ENCODE results near the gene ERICH4. TPM values are rescaled to one million over a fixed set of nuclear protein-coding genes. Genes with fewer than 3 reads are reported as not detected.
A peak's percentile ranks its signal among the peaks of the same experiment; 100 is the strongest.
"Not testable (repeated sequence)": the region's sequence is repeated elsewhere in the genome, so short reads cannot be mapped to it uniquely, and the experiment has no call there.

The ERICH4 gene
- total RNA-seq, 3 donors from 2014 or later = not detected

- no peak overlapping the region for H3K27ac ChIP-seq
- TF ChIP-seq POLR2A (IDR thresholded peaks at IDR 0.05) (no peak), POLR2AphosphoS5 (IDR thresholded peaks at IDR 0.05) (no peak)
- TF ChIP-seq, protein P1, sequence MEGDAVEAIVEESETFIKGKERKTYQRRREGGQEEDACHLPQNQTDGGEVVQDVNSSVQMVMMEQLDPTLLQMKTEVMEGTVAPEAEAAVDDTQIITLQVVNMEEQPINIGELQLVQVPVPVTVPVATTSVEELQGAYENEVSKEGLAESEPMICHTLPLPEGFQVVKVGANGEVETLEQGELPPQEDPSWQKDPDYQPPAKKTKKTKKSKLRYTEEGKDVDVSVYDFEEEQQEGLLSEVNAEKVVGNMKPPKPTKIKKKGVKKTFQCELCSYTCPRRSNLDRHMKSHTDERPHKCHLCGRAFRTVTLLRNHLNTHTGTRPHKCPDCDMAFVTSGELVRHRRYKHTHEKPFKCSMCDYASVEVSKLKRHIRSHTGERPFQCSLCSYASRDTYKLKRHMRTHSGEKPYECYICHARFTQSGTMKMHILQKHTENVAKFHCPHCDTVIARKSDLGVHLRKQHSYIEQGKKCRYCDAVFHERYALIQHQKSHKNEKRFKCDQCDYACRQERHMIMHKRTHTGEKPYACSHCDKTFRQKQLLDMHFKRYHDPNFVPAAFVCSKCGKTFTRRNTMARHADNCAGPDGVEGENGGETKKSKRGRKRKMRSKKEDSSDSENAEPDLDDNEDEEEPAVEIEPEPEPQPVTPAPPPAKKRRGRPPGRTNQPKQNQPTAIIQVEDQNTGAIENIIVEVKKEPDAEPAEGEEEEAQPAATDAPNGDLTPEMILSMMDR (IDR thresholded peaks at IDR 0.05) = no peak
- no peak for DNase-seq (ENCODE audit: low spot score in 2 of 2)
- H3K36me3 ChIP-seq = no peaks in the 10 kb centered on the region
- H3K27me3 ChIP-seq = peaks cover 0 to 11% of the 10 kb centered on the region in 2 donors
- no peak overlapping the region for H3K4me3 ChIP-seq
- H3K9me3 ChIP-seq = no peaks in the 10 kb centered on the region
- no peaks in the 10 kb centered on the region for H3K4me1 ChIP-seq
- intact Hi-C loops (cut with DNase I; ENCODE audit: low total_unique reads) = loop anchor here (10.0 kb wide), 1 partner anchor 95 kb away; no protein-coding TSS in a partner anchor
Observed at GRCh38 chr19:41449865-41450178, 6.9 kb downstream of the ERICH4 start.

DNA sequence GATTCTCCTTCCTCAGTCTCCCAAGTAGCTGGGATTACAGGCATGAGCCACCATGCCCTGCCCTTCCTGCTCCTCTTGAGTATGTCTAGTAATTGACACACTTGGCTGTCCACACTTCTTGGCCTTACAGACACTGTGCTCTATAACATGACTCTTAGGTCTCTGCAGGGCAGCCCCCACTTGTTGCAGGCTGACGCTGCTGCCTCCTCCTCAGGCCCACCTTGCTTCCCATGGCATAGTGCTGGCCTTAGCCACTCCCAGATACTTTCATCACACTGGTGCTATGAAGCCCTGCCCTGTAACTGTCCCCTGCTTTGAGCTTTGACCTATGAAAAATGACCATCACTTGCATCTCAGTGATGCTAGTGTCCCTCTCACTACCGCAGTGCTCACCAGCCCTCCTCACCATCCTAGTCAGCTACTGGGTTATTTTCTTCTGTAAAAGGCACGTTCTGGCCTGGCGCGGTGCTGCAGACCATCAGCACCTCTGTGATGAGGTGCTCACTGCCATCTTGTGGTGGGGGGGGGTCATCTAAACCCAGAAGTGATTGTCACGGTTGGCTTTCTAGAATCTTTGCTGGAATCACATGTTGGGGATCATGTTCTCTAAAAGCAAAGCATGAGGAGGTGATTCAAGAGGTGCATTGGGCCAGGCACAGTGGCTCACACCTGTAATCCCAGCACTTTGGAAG, 9.8 kb downstream of the ERICH4 start:
- peaks cover 10 to 12% of the 10 kb centered on the region in 2 donors for H3K4me1 ChIP-seq
- H3K27me3 ChIP-seq = no peaks in the 10 kb centered on the region
- DNase-seq (ENCODE audit: low spot score in 2 of 2) = no peak
- intact Hi-C loops (cut with DNase I; ENCODE audit: low total_unique reads) = no loop called here
- TF ChIP-seq POLR2A (IDR thresholded peaks at IDR 0.05) = no peak
- no peak overlapping the region for H3K4me3 ChIP-seq
- no peak overlapping the region for H3K27ac ChIP-seq
- H3K36me3 ChIP-seq = no peaks in the 10 kb centered on the region
- H3K9me3 ChIP-seq = no peaks in the 10 kb centered on the region

- intact Hi-C loops (cut with DNase I; ENCODE audit: low total_unique reads) = no loop called here
- Histone ChIP-seq H3K27me3 (no peaks in the 10 kb centered on the region), H3K4me3 (peak overlapping the region in 1 of 3 donors; percentile 30), H3K36me3 (no peaks in the 10 kb centered on the region), H3K4me1 (peaks cover 10 to 12% of the 10 kb centered on the region in 2 donors), H3K27ac (peak overlapping the region; percentile 85 to 91), H3K9me3 (no peaks in the 10 kb centered on the region)
- TF ChIP-seq POLR2AphosphoS5 (IDR thresholded peaks at IDR 0.05) = no peak
- TF ChIP-seq POLR2A (IDR thresholded peaks at IDR 0.05) = no peak
- TF ChIP-seq, protein P1 (IDR thresholded peaks at IDR 0.05) = no peak
- no peak for DNase-seq (ENCODE audit: low spot score in 2 of 2)
Observed at GRCh38 chr19:41455936-41456335, 13.0 kb downstream of the ERICH4 start.

- peak in 1 of 2 donors; percentile 39 for DNase-seq (ENCODE audit: low spot score in 2 of 2)
- peak in 1 of 3 donors; percentile 33 for TF ChIP-seq POLR2AphosphoS5 (IDR thresholded peaks at IDR 0.05)
- no peak for TF ChIP-seq POLR2A (IDR thresholded peaks at IDR 0.05)
- Histone ChIP-seq H3K4me1 (peaks cover 10 to 12% of the 10 kb centered on the region in 2 donors), H3K27ac (peak overlapping the region; percentile 85 to 91), H3K36me3 (no peaks in the 10 kb centered on the region), H3K27me3 (no peaks in the 10 kb centered on the region), H3K4me3 (peak overlapping the region in 1 of 3 donors; percentile 46), H3K9me3 (no peaks in the 10 kb centered on the region)
- intact Hi-C loops (cut with DNase I; ENCODE audit: low total_unique reads) = no loop called here
Observed at GRCh38 chr19:41456342-41456918, 13.5 kb downstream of the ERICH4 start.

DNA sequence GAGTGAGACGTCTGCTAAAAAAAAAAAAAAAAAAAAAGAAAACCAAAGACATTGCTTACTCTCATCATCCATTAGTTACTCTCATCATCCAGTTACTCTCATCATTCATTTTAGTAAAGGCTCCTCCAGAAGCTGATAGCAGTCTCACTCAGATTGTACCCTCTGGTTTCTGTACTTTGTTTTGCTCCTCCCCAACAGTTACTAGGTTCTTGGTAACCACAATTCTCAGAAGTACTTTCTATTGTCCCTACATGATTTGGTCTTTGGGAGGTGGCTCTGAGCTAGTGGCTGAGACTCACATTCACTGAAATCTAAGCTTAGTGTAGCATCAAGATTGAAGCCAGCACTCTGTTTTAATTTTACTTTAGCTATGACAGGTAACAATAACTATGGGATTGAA, 14.3 kb downstream of the ERICH4 start:
- peaks cover 0 to under 1% of the 10 kb centered on the region in 2 donors for H3K9me3 ChIP-seq
- intact Hi-C loops (cut with DNase I; ENCODE audit: low total_unique reads) = no loop called here
- TF ChIP-seq POLR2AphosphoS5 (IDR thresholded peaks at IDR 0.05) = no peak
- TF ChIP-seq, protein P1 (IDR thresholded peaks at IDR 0.05) = no peak
- TF ChIP-seq POLR2A (IDR thresholded peaks at IDR 0.05) = no peak
- DNase-seq (ENCODE audit: low spot score in 2 of 2) = no peak
- no peak overlapping the region for H3K4me3 ChIP-seq
- H3K36me3 ChIP-seq = no peaks in the 10 kb centered on the region
- no peaks in the 10 kb centered on the region for H3K27me3 ChIP-seq
- H3K4me1 ChIP-seq = peaks cover 10 to 12% of the 10 kb centered on the region in 2 donors
- H3K27ac ChIP-seq = peak overlapping the region; percentile 85 to 91

GRCh38 chr19:41462497-41462896, 19.5 kb downstream of the ERICH4 start:
- Histone ChIP-seq H3K36me3 (no peaks in the 10 kb centered on the region), H3K27ac (no peak overlapping the region), H3K27me3 (peaks cover 0 to 5% of the 10 kb centered on the region in 2 donors), H3K9me3 (peaks cover 4 to 5% of the 10 kb centered on the region in 2 donors), H3K4me3 (no peak overlapping the region), H3K4me1 (no peaks in the 10 kb centered on the region)
- TF ChIP-seq POLR2AphosphoS5 (IDR thresholded peaks at IDR 0.05) = no peak
- TF ChIP-seq, protein P1 (IDR thresholded peaks at IDR 0.05) = no peak
- no peak for TF ChIP-seq POLR2A (IDR thresholded peaks at IDR 0.05)
- intact Hi-C loops (cut with DNase I; ENCODE audit: low total_unique reads) = no loop called here
- no peak for DNase-seq (ENCODE audit: low spot score in 2 of 2)

- H3K9me3 ChIP-seq; H3K36me3 ChIP-seq; H3K27me3 ChIP-seq; H3K27ac ChIP-seq; DNase-seq (ENCODE audit: low spot score in 2 of 2); H3K4me1 ChIP-seq; H3K4me3 ChIP-seq; intact Hi-C loops (cut with DNase I; ENCODE audit: low total_unique reads): not testable (repeated sequence)
Observed at GRCh38 chr19:41463257-41464256, 20.6 kb downstream of the ERICH4 start.

Data from breast epithelium (tissue), 4 donors.